GM19455 (cell line): ENCODE data around the gene AGR2.

Source experiments
- ATAC-seq: cut with Tn5 transposase; IDR thresholded peaks from one replicate; pipeline ENCODE4 v1.9.1; 2021; ENCODE audit not compliant: unreplicated experiment

Gene AGR2

GRCh38 chr7:16743236-16743635, 61.6 kb downstream of the AGR2 start:
- ATAC-seq = no peak

- ATAC-seq = no peak
Measured at GRCh38 chr7:16742547-16742946, 62.3 kb downstream of the AGR2 start.
